CD4-positive, alpha-beta T cell treated with Interleukin-1 beta for 1 hour (primary cell): ENCODE data around the gene DPP10.

Experiments used
- DNase-seq, 2 donors: peaks; one replicate each; pipeline ENCODE4 v3.0.0-alpha.2; 2020 to 2022

The DPP10 gene

DNA sequence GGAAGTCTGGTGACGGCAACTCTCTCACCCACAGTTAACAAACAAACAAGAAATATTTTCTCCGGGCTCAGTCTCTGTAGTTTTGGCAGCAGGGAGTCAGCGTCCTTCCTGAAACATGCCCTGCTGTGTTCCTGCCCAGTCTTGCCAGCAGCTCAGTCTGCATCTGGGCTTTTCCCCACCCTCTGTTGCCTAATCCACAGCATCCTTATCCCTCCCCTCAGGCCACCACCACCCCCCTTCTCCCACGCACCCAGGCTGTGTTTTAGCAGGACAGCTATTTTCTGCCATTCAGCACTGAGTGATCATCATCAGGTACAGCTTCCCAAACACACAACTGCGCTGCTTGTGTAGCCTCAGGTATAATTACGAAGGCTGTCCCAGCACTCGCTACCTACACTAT is 168.2 kb downstream of the DPP10 start:
- no peak for DNase-seq

DNA sequence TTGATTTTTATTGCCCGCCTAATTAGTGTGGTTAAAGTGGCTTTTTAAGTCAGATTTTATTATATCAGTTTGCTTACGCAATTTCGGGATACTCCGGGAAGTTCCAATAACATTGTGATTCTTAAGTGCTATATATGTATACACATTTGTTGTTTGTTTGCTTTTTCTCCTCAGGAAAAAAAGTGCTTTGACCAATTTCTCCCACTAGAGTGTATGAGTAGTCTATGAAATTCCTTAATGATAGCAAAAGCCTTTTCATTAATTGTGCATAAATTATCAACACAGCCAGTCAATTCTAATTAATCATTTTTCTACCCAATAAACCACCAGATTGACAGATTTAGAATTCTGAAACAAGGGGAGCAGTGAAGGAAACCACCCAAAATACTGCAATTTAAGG is 172.2 kb downstream of the DPP10 start:
- DNase-seq, result no peak

DNA sequence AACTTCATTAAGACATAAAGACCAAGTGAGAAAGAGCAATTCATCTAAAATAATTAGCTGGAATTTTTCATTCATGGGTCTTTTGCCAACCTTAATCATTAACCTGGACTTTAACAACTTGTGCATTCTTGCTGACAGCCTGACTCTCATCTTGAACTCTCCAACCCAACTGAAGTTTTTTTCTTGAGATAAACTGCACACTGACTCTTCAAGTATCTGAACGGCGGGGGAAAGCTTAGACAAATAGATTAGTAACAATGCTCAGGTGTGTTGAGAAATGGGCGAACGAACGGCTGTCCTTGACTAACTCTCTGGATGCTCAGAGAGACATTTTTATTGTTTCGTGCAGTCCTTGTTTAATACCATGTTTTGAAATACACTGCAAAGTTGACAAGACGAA is 186.0 kb downstream of the DPP10 start:
- DNase-seq, result no peak

DNA sequence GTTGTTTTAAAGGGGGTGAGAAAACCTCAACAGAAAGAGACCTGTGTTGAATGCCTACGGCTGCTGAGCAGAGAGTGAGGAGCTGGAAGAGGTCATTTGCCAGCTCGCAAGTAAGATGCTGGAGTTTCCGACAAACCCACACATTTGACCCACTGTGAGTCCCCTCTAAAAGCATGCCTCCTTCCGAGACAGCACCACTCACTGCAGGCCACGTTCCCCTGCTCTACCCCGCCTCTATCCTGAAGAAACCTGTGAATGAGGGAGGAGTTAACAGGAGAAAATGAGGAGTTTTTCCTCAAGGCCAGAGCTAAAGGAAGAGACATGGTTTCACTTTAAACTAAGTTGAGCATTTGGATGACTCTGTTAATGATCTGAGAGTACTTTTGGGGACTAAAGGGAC is 188.7 kb downstream of the DPP10 start:
- DNase-seq, result no peak

DNA sequence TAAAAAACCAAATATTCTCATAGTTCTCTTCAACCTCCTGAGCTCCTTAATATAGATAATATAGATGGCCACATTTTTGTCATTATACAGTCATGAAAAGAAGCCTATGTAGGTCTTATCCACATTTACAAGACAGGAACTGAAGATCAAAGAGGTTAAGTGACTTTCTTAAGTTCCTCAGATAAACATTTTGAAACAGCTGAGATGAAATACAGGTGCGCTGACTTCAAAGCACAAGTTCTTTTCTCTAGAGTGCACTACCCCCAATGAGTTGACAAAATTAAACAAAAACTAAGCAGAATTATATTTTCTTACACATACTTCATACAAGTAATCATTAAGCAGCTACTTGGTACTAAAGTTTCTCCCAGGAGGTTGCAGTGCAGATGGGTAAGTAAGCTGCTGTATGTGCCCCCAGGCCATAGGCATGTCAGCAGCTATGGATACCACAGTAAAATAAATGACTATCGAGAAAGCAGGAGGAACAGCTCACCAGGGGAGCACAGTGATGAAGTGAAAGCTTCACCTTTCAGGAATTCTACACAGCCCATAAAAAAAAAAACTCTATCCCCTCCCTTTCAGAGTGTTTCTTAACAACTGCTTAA is 199.8 kb downstream of the DPP10 start:
- no peak for DNase-seq

DNA sequence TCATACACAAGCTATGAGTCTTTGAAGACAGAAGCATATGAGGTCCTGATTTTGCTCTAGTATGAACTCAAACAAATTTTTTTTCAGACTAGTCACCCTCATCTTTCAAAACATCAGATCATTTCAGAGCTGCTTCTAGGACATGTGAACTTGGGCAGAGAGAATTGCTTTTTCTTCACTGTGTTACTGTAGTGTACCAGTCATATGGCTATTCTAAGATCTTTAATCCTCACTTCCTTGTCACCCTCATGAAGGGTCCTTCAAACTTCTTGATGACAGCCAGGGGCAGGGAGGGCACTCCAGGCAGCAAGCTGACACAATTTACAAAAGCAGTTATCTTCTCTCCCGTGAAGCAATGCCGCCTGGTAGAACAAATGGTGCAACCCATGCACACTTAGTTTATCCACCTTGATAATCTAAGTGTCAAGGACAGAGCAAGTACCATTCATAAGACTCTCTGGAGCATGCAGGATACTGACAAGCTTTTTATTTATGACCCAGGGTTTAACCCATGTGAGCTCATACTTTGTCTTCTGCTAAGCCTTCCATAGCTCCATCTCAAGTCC is 200.6 kb downstream of the DPP10 start:
- no peak for DNase-seq

DNA sequence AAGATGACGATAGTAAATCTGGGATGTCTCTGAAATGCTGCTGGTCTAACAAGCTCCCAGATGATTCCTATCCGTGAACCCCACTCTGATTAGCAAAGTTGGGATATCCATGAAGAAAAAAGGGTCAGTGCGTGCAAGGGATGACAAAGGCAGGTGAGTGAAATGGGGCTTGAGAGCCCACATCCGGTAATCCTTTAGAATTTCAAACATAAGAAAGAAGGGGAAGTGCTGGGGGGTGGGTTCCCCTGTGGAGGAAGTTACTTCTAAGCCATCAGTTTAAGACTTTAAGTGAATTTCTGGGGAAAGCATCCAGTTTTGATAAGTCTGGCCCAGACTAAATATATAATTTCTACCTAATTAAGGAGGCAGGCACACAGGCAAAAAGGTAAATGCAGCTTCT is 209.5 kb downstream of the DPP10 start:
- DNase-seq, result no peak

DNA sequence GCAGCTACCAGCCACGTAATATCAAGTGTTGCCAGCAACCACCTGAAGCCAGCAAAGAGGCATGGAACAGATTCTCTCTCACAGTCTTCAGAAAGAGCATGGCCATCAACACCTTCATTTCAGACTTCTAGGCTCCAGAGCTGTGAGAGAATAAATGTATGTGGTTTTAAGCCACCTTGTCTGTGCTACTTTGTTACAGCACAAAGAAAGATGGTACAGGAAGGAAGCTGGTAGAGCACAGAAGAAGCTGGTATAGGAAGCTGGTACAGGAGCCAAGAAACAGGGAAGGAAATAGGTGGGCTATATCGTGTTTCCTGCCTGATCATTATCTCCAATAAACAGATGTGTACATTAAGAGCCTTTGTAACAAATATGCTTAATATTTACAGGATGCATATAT is 217.4 kb downstream of the DPP10 start:
- DNase-seq, result no peak

DNA sequence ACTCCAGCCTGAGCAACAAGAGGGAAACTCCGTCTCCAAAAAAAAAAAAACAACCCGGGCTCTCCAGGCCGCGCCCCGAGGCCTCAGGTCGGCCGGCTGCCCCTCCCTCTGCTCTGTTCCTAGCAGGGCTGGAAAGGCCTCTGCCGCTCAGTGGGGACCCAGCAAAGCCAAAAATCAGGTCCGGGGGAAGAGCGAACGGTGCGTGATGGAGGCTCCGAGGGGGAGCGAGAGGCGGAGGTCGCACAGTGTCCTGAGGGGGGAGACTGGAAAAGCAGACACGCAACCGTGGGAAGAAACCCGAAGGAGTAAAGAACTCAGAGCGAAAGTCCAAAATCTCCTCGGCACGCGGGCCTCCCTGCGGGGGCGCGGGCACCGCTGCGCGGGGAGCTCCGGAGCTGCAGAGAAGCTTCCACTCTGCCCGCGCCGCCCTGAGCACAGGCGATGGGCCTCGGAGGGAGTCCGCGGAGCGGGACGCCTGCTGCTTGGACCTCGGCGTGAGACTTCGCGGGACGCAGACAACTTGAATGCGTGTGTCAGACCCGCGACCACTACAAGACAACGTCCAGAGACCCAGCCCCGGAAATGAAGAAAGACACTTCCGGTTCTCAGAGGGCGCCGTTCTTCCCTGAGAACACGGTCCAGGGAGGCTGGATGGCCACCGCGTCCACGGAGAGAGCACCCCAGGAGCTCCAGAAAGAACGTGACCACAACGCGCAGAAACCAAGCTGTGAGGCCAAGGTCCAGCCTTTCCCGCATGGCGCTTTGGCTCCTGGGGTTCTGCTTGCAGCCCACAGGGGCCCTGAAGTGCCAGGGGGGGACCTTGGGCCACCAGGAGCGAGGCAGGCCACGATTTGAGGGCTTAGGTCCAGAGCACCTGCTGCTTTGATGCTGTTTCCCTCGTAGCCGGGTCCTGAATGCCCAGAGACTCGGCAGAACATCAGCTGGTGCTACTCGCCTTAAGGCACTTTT is 219.8 kb downstream of the DPP10 start:
- no peak for DNase-seq

DNA sequence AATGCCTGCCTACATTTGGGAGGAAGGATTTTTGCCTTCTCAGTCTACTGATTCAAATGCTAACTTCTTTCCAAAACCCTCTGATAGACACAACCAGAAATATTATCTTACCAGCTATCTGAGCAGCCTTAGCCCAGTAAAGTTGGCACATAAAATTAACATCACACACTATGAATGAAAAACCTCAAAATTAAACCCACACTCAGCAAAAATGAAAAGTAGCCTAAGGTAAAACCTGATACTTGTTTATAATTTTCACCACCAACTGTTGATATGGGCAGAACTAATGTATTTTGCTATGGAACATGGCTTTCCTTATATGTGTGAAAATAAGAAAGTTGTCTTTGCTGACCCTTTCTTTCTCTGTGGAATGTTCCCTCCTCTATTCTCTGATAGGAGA is 226.0 kb downstream of the DPP10 start:
- no peak for DNase-seq

DNA sequence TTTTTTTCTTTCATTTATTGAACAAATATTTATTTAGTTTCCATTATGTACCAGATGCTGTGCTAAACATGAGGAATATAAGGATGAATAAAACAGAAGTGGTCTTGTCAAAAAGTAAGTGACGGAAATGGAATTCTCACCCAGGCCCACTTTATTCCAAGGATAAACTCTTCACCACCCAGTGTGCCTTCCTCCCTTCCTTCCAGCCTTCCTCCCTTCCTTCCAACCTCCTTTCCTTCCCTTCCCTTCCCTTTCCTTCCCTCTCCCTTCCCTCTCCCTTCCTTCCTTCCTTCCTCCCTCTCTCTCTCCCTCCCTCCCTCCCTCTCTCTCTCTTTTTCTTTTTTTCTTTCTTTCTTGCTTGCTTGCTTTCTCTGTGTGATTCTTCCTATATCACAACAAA is 240.8 kb downstream of the DPP10 start:
- DNase-seq, result no peak

DNA sequence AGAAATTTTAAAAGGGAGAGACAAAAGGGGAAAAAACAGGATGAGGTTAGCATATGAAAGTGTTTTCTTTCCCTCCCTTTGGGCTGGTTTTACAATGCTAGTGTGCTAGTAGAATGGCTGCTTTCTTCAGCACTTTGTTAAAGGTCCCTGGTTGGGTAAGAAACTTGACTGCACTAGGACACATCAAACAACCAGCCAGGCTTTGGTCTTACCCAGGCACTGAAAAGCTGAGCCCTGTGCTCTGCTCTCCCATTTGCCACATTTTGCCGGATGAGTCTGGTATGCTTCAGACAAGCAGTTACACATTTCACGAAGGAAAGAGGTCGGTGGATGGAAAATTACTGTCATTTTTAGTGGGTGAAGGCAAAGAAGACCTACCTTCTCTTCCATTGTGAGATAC is 242.0 kb downstream of the DPP10 start:
- no peak for DNase-seq

DNA sequence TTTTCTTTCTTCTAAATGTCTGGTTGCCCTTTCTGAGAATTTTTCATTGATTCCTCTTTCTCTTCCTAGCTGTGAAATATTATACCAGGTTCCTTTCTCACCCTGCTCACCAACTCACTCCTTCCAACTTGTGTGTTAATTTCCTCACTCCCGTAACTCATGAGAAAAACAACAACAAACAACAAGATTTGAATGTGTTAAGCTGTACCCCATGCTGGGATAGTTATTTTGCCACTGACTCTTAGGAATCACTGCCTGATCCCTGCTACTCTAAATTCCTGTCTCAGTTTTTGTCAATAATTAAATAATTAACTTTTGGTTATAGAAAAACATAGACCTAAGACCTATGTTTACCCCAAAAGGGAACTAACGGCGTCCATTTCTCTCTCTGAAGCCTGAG is 242.7 kb downstream of the DPP10 start:
- DNase-seq, result no peak

DNA sequence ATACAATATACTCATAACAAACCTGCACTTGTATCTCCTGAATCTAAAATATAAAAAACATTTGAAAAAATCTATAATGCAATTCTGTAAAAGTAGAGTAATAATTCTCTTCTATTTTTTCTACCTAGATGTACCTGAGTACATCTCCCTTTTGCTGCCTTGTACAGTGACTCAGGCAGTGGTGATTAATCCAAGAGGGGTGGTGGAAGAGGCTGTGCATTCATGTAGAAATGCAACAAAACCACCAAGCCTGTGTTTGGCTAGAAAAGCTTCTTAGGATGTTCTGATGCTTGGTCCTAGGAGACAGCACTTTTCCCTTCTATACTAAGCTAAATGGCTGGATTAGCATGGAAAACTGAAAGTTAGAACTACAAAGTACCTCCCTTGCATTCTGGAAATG is 245.8 kb downstream of the DPP10 start:
- no peak for DNase-seq

DNA sequence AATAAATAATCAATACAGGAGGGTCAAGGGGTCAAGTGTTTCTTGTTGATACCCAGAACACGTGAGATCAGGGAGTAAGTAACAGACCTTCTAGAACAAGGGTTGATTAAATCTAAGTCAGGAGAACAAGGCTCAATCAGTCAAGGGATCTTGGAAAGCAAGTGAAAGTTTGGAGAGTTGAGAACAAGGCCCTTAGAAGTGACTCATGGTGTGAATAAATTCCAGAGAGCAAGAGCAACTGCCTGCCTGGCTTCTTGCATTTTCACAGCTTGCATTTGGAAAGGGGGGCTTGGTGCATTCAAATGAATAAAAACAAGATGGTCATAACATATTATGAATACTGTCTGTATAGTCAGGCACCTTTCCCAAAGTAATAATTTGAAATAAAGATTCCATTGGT is 256.1 kb downstream of the DPP10 start:
- DNase-seq, result no peak

DNA sequence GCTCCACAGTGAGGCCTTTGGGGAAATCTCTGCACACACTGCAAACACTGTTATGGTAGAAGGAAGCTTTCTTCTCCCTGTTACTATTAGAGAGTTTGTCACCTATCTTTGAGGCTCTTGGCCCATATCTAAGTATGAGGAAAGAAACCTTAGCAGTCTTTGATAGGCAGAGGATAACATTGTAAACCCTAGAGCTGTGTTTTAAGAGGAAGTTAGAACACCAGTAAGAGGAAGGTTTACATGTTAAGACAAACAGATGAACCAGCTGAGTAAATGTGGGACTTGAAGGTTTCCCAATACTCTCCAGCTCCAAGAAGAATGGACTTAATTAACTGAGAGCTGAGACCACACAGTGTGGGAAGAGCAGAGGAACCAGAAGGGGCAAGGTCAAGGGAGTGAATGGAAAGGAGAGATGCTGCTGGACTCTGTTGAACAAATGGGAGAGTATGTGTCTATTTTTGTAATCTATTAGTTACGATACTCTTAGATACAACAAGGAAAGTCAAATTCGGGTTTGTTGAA is 257.0 kb downstream of the DPP10 start:
- DNase-seq, result no peak

DNA sequence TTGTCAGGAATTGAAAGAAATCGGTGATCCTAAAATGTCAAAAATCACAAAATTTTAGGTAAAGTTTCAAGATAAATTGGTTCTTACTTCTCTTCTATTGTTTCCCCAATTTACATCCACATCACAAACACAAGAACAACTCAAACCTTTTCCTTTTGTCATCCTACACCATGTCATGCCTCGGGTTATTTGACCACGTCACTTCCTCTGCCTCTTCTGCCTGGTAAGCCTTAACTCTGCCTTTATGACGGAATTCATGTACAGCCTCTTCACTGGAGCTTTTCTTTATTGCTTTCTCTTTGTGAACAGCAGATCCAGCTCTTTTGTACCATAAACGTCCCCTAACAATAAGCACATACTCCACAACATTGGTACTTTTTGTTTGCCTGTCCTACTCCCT is 258.0 kb downstream of the DPP10 start:
- DNase-seq, result no peak

DNA sequence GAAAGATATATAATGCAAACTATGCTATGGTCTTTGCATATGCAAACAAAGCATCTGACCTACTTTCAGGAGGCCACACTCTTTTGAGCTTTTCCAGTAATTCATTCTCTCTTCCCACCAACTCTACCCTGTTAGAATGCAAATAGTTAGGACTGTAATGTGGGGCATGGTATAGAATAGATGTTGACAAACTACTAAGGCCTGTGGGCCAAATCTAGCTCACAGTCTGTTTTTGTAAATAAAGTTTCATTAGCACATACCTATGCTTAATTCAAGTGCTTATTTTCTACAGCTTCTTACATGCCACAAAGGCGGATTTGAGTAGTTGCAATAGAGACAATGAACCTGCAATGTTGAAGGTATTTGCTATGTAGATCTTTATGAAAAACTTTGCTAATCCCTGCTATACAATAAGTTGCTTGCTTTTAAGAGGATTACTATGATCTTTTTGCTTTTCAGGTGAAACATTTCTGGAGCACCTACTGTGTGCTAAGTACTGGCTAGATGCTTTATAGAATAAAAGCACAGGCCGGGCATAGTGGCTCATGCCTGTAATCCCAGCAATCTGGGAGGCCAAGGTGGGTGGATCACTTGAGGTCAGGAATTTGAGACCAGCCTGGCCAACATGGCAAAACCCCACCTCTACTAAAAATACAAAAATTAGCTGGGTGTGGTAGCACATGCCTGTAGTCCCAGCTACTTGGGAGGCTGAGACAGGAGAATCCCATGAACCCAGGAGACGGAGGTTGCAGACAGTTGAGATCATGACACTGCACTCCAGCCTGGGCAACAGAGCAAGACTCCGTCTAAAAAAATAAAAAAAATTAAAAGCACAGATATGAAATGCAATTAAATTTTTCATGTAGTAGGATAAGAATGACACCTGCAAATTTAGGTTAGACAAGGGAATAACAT is 267.8 kb downstream of the DPP10 start:
- DNase-seq, result no peak

DNA sequence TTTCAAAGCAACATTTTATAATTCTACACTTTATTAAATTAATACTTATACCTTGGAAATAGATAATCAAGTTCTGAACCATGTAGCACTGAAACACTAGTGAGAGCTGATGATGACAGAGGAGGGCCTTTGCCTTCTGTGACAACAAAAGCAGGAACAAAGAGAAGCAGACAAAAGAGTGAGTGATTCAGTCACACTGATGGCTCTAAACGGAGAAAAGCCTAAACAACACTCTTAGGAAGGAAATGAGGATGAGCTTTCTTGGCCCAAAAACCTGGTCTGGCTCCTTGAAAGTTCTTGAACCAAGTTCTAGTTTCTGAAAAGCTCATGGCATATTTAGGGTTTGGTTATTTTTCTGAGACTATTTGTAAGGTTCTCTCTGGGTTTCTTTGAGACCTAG is 271.9 kb downstream of the DPP10 start:
- DNase-seq, result no peak

DNA sequence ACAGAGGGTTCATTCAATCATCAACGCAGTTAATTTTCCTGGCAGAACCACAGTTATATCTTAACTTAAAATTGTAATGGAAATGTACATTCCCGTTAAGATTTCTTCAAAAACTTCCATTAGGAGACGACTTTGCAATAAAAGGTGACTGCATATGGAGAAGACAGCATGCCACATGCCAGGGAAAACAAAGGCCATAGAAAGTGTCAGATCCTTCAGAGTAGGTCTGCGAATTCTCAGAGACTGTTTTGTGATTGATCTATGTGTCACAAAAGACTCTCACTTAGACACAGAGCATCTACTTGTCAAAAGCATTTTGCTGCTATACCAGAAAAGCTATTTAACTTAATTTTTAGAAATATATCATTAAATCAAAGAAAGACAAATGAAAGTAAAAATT is 274.6 kb downstream of the DPP10 start:
- DNase-seq, result no peak

DNA sequence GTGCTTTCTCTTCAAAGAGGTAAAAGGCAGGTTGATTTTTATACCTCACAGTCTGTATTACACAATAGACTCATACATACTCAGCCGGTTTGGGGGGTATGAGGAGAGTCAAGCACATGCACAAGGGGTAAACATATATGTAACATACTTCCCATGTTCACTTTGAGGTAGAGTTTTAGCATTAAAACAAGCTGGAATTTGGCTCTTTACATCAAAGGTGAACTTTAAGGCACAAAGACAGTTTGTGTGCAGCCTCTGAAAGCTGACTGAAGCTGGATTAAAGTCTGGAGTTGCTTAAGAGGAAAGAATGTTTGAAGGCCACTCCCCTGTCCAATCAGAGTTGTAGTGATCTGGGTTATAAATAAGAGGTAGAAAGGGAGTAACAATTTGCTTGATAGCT is 282.0 kb downstream of the DPP10 start:
- no peak for DNase-seq

DNA sequence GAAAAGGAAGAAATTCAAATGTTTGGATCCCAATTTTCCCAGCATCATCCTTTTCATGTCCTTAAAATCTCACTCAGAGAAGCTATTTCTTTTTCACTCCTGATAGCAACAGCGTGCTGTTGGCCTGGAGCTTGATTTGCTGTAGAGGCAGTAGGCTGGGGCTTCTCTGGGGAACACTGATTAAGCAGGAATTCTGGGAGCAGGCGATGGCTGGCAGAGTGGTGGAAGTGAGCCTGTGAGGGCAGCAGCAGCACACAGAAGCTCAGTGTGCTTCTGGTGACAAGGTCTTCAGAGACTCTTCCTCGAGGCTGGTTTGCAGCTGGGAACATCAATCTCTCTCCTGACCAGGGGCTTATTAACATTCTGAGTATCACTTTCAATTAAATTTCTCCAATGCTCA is 284.6 kb downstream of the DPP10 start:
- DNase-seq, result no peak

DNA sequence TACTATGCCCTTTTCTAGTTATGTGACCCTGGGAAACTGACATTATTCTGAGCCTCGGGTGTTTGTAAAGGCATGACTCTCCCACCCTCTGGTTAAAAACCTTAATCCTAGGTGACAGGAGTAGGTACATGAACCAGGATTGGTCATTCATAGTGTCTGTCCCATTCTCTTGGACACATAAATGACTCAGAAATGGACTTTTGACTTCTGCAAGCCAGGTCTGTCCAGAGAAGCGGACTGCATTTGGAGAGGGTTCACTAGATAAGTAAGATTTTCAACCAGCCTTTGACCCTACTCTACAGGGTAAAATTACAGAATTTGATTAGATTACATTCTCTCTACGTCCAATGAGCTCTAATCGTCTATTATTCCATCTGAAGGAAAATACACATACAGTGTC is 285.9 kb downstream of the DPP10 start:
- no peak for DNase-seq
